ENCODE data around the gene GLG1. TPM values are rescaled to one million over a fixed set of nuclear protein-coding genes. Genes with fewer than 3 reads are reported as not detected.

GLG1 gene
- total RNA-seq, 1 donor: 191 TPM

DNA sequence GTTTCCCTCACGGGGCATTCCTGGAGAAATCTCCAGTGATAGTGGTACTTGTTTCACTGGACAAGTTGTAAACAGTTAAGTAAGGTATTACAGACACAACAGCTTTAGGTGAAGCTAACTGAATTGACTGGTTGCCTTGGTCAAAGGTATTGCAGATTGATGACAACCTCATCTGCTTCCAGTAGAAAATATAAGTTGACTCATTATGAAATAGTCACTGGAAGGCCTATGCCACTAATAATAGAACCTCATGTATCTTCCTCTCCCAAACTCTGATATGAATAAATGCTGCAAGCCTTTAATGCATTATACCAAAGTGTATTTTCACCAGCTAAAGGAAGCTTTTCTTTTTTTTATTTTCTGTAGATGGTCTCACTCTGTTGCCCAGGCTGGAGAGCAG is 44.8 kb downstream of the GLG1 start:
- Histone ChIP-seq H3K4me1 (ENCODE audit: insufficient read depth, low read length) (peaks cover 5% of the 10 kb centered on the region), H2AFZ (ENCODE audit: low read length) (no peak overlapping the region), H3K36me3 (ENCODE audit: insufficient read depth, low read length) (peaks cover 3% of the 10 kb centered on the region), H3K27ac (ENCODE audit: low read depth, low read length) (no peak overlapping the region), H4K20me1 (ENCODE audit: insufficient read depth, low read length) (peaks cover 76% of the 10 kb centered on the region), H3K27me3 (ENCODE audit: insufficient read depth, low read length) (no peaks in the 10 kb centered on the region), H3K79me2 (ENCODE audit: insufficient read depth, low read length) (peaks cover 93% of the 10 kb centered on the region), H3K4me3 (ENCODE audit: insufficient read depth, low read length) (no peak overlapping the region), H3K9me3 (ENCODE audit: low read depth, low read length) (no peaks in the 10 kb centered on the region), H3K4me2 (ENCODE audit: insufficient read depth, low read length) (no peak overlapping the region)
- TF ChIP-seq, protein P1, sequence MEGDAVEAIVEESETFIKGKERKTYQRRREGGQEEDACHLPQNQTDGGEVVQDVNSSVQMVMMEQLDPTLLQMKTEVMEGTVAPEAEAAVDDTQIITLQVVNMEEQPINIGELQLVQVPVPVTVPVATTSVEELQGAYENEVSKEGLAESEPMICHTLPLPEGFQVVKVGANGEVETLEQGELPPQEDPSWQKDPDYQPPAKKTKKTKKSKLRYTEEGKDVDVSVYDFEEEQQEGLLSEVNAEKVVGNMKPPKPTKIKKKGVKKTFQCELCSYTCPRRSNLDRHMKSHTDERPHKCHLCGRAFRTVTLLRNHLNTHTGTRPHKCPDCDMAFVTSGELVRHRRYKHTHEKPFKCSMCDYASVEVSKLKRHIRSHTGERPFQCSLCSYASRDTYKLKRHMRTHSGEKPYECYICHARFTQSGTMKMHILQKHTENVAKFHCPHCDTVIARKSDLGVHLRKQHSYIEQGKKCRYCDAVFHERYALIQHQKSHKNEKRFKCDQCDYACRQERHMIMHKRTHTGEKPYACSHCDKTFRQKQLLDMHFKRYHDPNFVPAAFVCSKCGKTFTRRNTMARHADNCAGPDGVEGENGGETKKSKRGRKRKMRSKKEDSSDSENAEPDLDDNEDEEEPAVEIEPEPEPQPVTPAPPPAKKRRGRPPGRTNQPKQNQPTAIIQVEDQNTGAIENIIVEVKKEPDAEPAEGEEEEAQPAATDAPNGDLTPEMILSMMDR (IDR thresholded peaks at IDR 0.05; ENCODE audit: extremely low read depth, low read depth, low read length): no peak
- DNase-seq (ENCODE audit: insufficient read length, low spot score, missing footprints): peak; percentile 26

DNA sequence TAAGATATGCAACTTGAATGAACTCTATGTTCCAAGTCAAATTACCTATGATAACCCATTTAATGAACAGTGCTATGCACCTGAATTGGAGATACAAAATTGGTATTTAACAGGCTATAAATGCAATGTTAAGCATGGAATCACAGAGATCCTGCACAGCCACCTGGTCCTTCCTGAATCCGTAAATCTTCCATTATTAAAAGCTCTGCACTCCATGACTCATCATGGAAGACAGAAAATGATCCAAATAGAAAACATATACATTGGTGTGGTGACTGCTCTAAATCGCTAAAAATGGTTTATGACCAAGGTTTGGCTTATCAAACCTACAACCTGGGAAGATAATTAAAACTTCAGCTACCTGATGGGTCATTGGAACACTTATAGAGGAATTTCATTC is 45.3 kb downstream of the GLG1 start:
- Histone ChIP-seq H3K4me2 (ENCODE audit: insufficient read depth, low read length) (no peak overlapping the region), H3K4me3 (ENCODE audit: insufficient read depth, low read length) (no peak overlapping the region), H3K27me3 (ENCODE audit: insufficient read depth, low read length) (no peaks in the 10 kb centered on the region), H2AFZ (ENCODE audit: low read length) (no peak overlapping the region), H3K4me1 (ENCODE audit: insufficient read depth, low read length) (peaks cover 5% of the 10 kb centered on the region), H3K9me3 (ENCODE audit: low read depth, low read length) (no peaks in the 10 kb centered on the region), H3K36me3 (ENCODE audit: insufficient read depth, low read length) (peaks cover 3% of the 10 kb centered on the region), H3K27ac (ENCODE audit: low read depth, low read length) (no peak overlapping the region), H3K79me2 (ENCODE audit: insufficient read depth, low read length) (peaks cover 91% of the 10 kb centered on the region), H4K20me1 (ENCODE audit: insufficient read depth, low read length) (peaks cover 75% of the 10 kb centered on the region)
- DNase-seq (ENCODE audit: insufficient read length, low spot score, missing footprints): no peak
- TF ChIP-seq, protein P1 (IDR thresholded peaks at IDR 0.05; ENCODE audit: extremely low read depth, low read depth, low read length): no peak

DNA sequence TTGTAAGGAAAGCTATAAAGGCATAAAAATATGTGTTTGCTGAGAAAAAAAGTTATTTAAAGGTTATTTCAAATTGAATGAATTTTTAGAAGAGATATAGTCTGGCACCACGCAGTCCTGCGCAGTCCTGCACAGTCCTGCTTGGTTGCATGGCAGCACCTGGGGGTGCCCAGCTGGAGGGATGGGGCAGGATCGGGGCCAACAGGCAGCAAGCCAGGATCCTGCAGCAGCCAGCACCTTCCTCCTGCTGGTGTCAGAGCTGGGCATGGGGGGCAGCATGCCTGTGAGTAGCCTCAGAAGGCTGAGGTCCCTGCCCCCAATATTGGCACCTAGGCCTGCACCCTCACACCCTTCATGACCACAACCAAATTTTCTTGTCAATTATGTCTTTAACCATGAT is 46.0 kb downstream of the GLG1 start:
- Histone ChIP-seq H3K9me3 (ENCODE audit: low read depth, low read length) (no peaks in the 10 kb centered on the region), H3K27me3 (ENCODE audit: insufficient read depth, low read length) (no peaks in the 10 kb centered on the region), H3K27ac (ENCODE audit: low read depth, low read length) (no peak overlapping the region), H3K4me3 (ENCODE audit: insufficient read depth, low read length) (no peak overlapping the region), H3K79me2 (ENCODE audit: insufficient read depth, low read length) (peaks cover 88% of the 10 kb centered on the region), H3K4me2 (ENCODE audit: insufficient read depth, low read length) (no peak overlapping the region), H3K36me3 (ENCODE audit: insufficient read depth, low read length) (peaks cover 3% of the 10 kb centered on the region), H2AFZ (ENCODE audit: low read length) (no peak overlapping the region), H3K4me1 (ENCODE audit: insufficient read depth, low read length) (peaks cover 5% of the 10 kb centered on the region), H4K20me1 (ENCODE audit: insufficient read depth, low read length) (peaks cover 74% of the 10 kb centered on the region)
- no peak for DNase-seq (ENCODE audit: insufficient read length, low spot score, missing footprints)
- TF ChIP-seq, protein P1 (IDR thresholded peaks at IDR 0.05; ENCODE audit: extremely low read depth, low read depth, low read length): no peak

DNA sequence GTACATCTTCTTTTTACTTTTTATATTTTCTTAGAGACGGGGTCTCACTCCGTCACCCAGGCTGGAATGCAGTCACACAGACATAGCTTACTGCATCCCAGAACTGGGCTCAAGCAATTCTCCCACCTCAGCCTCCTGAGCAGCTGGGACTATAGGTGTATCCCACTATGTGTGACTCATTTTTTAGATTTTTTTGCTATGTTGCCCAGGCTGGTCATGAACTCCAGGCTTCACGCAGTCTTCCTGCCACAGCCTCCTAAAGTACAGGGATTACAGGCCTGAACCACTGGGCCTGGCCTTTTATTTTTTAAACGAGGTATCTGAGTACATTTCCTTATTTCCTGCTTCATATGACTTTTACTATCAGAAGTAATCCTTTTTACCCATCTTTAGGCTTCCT is 48.0 kb downstream of the GLG1 start:
- TF ChIP-seq, protein P1 (IDR thresholded peaks at IDR 0.05; ENCODE audit: extremely low read depth, low read depth, low read length): no peak
- Histone ChIP-seq H3K27ac (ENCODE audit: low read depth, low read length) (no peak overlapping the region), H3K4me1 (ENCODE audit: insufficient read depth, low read length) (peaks cover 2% of the 10 kb centered on the region), H2AFZ (ENCODE audit: low read length) (no peak overlapping the region), H3K27me3 (ENCODE audit: insufficient read depth, low read length) (no peaks in the 10 kb centered on the region), H3K4me2 (ENCODE audit: insufficient read depth, low read length) (no peak overlapping the region), H4K20me1 (ENCODE audit: insufficient read depth, low read length) (peaks cover 54% of the 10 kb centered on the region), H3K4me3 (ENCODE audit: insufficient read depth, low read length) (no peak overlapping the region), H3K9me3 (ENCODE audit: low read depth, low read length) (no peaks in the 10 kb centered on the region), H3K36me3 (ENCODE audit: insufficient read depth, low read length) (peaks cover 3% of the 10 kb centered on the region), H3K79me2 (ENCODE audit: insufficient read depth, low read length) (peaks cover 72% of the 10 kb centered on the region)
- no peak for DNase-seq (ENCODE audit: insufficient read length, low spot score, missing footprints)
